Measurements from ENCODE around the gene DBH.

Gene DBH

DNA sequence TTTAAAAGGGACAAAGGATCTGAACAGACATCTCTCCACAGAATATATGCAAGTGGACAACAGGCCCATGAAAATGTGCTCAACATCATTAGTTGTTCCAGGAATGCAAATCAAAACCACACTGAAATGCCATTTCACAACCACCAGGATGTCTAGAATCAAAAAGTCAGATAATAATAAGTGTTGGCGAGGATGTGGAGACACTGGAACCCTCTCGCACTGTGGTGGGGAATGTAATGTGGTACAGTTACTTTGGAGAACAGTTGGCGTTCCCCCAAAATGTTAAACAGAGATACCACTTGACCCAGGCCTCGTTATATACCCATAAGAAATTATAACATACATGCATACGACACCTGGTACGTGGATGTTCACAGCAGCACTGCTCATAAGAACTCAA, 63.4 kb downstream of the DBH start:
- Histone ChIP-seq H3K36me3 (ENCODE audit: insufficient read depth, low read length) (no peaks in the 10 kb centered on the region), H3K9ac (ENCODE audit: low read depth, low read length) (no peak overlapping the region), H3K4me1 (ENCODE audit: insufficient read depth, low read length) (peaks cover 10% of the 10 kb centered on the region), H3K27me3 (ENCODE audit: insufficient read depth, low read length) (no peaks in the 10 kb centered on the region), H3K4me3 (ENCODE audit: low read length) (no peak overlapping the region), H3K9me3 (ENCODE audit: insufficient read depth, low read depth, low read length) (no peaks in the 10 kb centered on the region), H3K27ac (ENCODE audit: low read depth, low read length) (no peak overlapping the region)
- WGBS, result 97% methylated on average over 6 of the region's 6 CpGs

DNA sequence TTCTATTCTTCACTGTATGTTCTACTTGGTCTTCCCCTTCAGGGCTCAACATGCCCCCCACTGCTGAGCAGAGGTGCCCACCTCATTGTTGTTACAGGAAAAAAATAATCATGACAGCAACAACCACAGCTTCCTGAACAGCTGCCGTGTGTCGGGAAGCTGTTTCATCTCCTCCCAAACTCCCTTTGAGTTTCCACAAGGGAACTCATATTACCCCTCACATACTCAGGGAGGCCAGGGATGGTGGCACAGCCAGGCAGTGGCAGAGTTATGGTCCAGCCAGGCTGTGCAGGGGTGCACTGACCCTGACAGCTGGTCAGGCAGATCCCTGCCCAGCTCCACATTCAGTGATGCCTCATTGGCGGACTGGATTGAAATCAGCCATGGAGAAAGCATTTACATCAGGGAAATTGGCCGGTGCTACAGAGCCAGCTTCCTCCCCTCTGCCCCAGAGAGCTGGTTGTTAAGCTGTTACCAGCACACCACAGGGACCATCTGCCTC, 64.7 kb downstream of the DBH start:
- 95% methylated on average over 4 of the region's 4 CpGs for WGBS

DNA sequence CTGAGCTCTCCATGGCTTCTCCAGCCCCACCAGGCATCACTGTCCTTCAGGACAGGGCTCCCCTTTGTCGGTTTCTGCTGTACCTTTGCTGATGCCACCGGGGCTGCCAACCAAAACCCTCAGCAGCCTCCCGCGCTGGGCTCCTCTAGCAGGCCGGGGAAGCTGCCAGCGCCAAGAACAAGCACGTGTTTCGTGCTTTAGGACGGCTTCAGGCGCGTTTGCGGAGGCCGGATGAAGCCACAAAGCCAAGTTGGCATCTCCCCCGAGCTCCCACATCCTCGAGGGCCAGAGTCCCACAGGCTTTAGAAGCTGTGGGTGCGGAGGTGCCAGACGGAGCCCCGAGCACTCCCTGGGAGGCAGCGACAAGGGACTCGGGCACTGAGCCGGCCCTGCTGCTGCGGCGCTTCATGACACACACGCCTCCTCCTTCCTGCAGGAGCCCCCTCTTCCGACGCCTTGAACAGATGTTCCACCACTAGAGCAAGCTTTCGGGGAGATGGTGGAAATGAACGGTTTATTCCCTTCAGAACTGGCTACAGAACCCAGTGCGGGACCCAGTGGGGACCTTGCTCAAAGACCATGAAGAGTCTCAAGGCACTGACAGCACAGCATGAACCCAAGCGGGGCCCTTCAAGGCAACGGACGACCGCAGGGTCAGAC, 65.3 kb downstream of the DBH start:
- Histone ChIP-seq H3K9ac (ENCODE audit: low read depth, low read length) (no peak overlapping the region), H3K4me1 (ENCODE audit: insufficient read depth, low read length) (peaks cover 10% of the 10 kb centered on the region), H3K9me3 (ENCODE audit: insufficient read depth, low read depth, low read length) (no peaks in the 10 kb centered on the region), H3K27ac (ENCODE audit: low read depth, low read length) (no peak overlapping the region), H3K27me3 (ENCODE audit: insufficient read depth, low read length) (no peaks in the 10 kb centered on the region), H3K4me3 (ENCODE audit: low read length) (no peak overlapping the region), H3K36me3 (ENCODE audit: insufficient read depth, low read length) (no peaks in the 10 kb centered on the region)
- 94% methylated on average over 33 of the region's 33 CpGs for WGBS

More for the DNA sequence above, 64.7 kb downstream of the DBH start:
- H3K9me3 ChIP-seq (ENCODE audit: insufficient read depth, low read depth, low read length), result no peaks in the 10 kb centered on the region
- no peaks in the 10 kb centered on the region for H3K27me3 ChIP-seq (ENCODE audit: insufficient read depth, low read length)
- H3K27ac ChIP-seq (ENCODE audit: low read depth, low read length), result no peak overlapping the region
- no peak overlapping the region for H3K4me3 ChIP-seq (ENCODE audit: low read length)
- peaks cover 10% of the 10 kb centered on the region for H3K4me1 ChIP-seq (ENCODE audit: insufficient read depth, low read length)
- no peaks in the 10 kb centered on the region for H3K36me3 ChIP-seq (ENCODE audit: insufficient read depth, low read length)
- no peak overlapping the region for H3K9ac ChIP-seq (ENCODE audit: low read depth, low read length)

DNA sequence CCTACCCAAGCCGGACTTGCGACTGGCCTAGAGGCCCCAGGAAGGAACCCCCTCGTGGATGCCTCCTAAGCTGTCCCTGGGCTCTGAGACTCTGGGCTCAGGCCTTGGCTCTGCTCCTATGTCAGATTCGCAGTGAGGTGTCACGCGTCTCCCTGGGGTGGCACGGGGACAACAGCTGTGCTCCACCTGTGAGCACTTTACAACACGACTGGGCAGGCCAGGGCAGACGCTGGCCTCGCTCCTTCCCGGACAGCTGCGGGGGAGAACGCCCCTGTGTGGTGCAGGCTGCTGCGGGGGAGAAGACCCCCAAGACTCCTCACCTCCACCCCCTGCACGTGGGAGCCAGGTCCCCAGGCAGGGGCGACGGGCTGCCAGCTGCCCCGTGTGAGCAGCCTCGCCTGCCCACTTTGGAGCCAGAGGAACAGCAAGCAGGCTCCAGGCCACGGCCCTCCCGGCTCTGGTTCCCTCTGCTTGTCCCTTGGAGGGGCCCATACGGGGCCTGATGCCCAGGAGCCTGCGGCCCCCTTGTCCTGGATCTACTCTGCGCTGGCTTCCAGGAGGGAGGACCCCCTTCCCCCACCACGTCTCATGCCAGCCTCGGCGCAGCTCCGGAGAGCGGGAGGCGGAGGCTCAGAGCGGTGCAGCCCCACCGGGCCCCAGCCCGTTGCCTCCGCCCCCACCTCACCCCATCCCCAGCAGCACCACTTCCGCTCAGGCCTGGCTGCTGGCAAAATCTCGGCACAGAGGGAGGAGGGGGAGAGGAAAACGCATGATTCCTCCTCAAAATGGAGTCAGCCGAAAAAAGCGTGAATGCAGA, 66.0 kb downstream of the DBH start:
- no peak overlapping the region for H3K4me3 ChIP-seq (ENCODE audit: low read length)
- no peaks in the 10 kb centered on the region for H3K36me3 ChIP-seq (ENCODE audit: insufficient read depth, low read length)
- H3K9ac ChIP-seq (ENCODE audit: low read depth, low read length), result peak overlapping the region; percentile 14; the same call in 1 of the 2 replicates
- 73% methylated on average over 33 of the region's 39 CpGs for WGBS
- no peak overlapping the region for H3K27ac ChIP-seq (ENCODE audit: low read depth, low read length)
- H3K27me3 ChIP-seq (ENCODE audit: insufficient read depth, low read length), result no peaks in the 10 kb centered on the region
- no peaks in the 10 kb centered on the region for H3K9me3 ChIP-seq (ENCODE audit: insufficient read depth, low read depth, low read length)
- H3K4me1 ChIP-seq (ENCODE audit: insufficient read depth, low read length), result peaks cover 10% of the 10 kb centered on the region

DNA sequence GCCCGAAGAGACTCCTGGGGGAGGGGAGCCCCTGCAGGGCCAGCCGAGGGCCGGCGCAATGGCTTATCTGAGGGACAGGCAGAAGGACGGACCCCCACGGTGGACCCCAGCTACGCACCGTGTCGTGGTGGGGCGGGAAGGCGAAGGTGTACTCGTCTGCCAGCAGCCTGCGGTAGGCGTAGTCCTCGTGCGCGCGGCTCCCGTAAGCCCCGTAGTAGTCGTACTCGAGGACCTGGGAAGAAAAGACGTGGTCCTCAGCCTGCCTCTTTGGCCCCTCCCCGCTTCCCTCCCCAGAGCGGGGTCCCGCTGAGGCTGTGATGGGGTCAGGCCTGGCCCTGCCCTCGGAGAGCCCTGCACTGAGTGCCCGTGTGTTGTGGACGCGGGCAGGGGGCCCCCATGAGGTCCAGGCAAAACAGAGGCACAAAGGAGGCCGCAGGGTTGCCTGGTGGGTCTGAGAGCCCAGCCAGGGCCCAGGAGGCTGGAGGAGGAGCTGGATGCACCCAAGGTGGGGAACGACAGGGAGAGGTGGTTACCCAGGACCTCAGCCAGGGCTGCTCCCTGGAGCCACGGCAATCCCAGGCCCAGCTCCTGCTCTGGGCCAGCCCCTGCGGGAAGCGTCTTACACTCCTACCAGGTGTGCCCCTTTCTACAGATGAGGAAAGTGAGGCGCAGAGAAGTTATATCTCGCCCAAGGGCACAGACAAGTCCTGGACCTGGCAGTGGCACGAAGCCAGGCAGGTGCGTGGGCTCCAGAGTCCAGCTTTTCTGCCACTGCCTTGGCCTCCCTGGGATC, 66.8 kb downstream of the DBH start:
- WGBS, result 70% methylated on average over 39 of the region's 39 CpGs
- H3K9ac ChIP-seq (ENCODE audit: low read depth, low read length), result peak overlapping the region; percentile 14; the same call in 1 of the 2 replicates
- no peaks in the 10 kb centered on the region for H3K36me3 ChIP-seq (ENCODE audit: insufficient read depth, low read length)
- no peak overlapping the region for H3K4me3 ChIP-seq (ENCODE audit: low read length)
- H3K4me1 ChIP-seq (ENCODE audit: insufficient read depth, low read length), result peaks cover 10% of the 10 kb centered on the region
- no peak overlapping the region for H3K27ac ChIP-seq (ENCODE audit: low read depth, low read length)
- no peaks in the 10 kb centered on the region for H3K9me3 ChIP-seq (ENCODE audit: insufficient read depth, low read depth, low read length)
- H3K27me3 ChIP-seq (ENCODE audit: insufficient read depth, low read length), result no peaks in the 10 kb centered on the region

DNA sequence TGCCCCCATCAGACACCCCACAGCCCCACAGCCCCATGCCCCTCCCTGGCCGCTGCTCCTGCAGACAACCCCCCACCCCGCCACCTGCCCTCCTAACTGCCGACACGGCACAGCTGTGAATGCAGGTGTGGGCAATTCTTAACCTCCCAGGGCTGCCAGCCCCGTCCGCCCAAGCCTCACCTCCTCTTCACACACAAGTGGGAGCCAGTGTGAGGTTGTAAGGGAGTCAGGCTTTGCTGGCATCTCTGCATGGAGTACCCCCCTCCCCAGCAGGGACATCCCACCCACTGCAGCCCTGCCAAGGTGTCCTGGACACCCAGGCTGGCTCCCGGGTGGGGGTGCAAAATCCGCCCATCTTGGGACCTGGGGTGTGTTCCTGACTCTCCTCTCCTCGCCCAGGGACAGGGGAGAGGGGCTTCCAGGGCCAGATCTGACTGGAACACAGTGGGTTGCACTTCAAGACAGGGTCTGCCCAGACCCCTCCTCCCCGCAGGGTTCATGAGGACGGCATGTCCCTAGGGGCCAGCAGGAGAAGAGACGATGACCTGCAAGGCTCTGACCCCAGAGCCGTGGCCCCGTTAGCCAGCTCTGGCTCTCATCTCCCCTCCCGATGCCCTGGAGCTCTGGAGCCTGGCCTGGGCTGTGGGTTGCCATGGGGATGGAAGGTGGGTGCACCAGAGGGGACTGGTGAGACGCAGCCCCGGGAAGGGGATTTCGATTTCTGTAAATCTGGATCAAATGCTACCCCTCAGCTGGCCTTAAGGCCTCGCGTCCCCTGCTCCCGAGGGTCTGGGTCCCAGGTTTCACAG, 67.6 kb downstream of the DBH start:
- Histone ChIP-seq H3K4me3 (ENCODE audit: low read length) (no peak overlapping the region), H3K9me3 (ENCODE audit: insufficient read depth, low read depth, low read length) (no peaks in the 10 kb centered on the region), H3K27me3 (ENCODE audit: insufficient read depth, low read length) (no peaks in the 10 kb centered on the region), H3K27ac (ENCODE audit: low read depth, low read length) (no peak overlapping the region), H3K9ac (ENCODE audit: low read depth, low read length) (no peak overlapping the region), H3K4me1 (ENCODE audit: insufficient read depth, low read length) (peaks cover 10% of the 10 kb centered on the region), H3K36me3 (ENCODE audit: insufficient read depth, low read length) (no peaks in the 10 kb centered on the region)
- 86% methylated on average over 20 of the region's 21 CpGs for WGBS

GRCh38 chr9:133704711-133705181, 68.6 kb downstream of the DBH start:
- WGBS, result 89% methylated on average over 23 of the region's 23 CpGs
- no peak overlapping the region for H3K4me3 ChIP-seq (ENCODE audit: low read length)
- H3K4me1 ChIP-seq (ENCODE audit: insufficient read depth, low read length), result peaks cover 10% of the 10 kb centered on the region
- no peak overlapping the region for H3K27ac ChIP-seq (ENCODE audit: low read depth, low read length)
- H3K9me3 ChIP-seq (ENCODE audit: insufficient read depth, low read depth, low read length), result no peaks in the 10 kb centered on the region
- no peaks in the 10 kb centered on the region for H3K36me3 ChIP-seq (ENCODE audit: insufficient read depth, low read length)
- no peaks in the 10 kb centered on the region for H3K27me3 ChIP-seq (ENCODE audit: insufficient read depth, low read length)
- no peak overlapping the region for H3K9ac ChIP-seq (ENCODE audit: low read depth, low read length)

DNA sequence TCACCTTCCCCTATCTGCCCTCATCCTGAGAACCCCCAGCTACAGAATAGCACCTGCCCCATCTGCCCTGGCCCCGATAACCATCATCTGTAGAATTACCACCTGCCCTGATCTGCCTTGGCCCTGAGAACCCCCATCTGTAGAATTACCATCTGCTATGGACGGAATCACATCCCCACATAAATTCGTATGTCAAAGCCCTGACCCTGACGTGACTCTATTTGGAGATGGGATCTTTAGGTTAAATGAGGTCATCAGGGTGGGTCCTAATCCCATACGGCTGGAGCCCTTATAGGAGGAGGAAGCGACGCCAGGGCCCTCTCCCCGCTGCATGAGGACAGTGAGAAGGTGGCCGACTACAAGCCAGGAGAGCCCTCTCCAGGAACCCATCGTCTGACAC, 69.4 kb downstream of the DBH start:
- H3K4me3 ChIP-seq (ENCODE audit: low read length), result no peak overlapping the region
- H3K9ac ChIP-seq (ENCODE audit: low read depth, low read length), result no peak overlapping the region
- peaks cover 10% of the 10 kb centered on the region for H3K4me1 ChIP-seq (ENCODE audit: insufficient read depth, low read length)
- WGBS, result 83% methylated on average over 10 of the region's 10 CpGs
- H3K9me3 ChIP-seq (ENCODE audit: insufficient read depth, low read depth, low read length), result no peaks in the 10 kb centered on the region
- no peaks in the 10 kb centered on the region for H3K36me3 ChIP-seq (ENCODE audit: insufficient read depth, low read length)
- H3K27me3 ChIP-seq (ENCODE audit: insufficient read depth, low read length), result no peaks in the 10 kb centered on the region
- no peak overlapping the region for H3K27ac ChIP-seq (ENCODE audit: low read depth, low read length)

GRCh38 chr9:133706307-133707050, 70.3 kb downstream of the DBH start:
- H3K27ac ChIP-seq (ENCODE audit: low read depth, low read length), result no peak overlapping the region
- no peaks in the 10 kb centered on the region for H3K27me3 ChIP-seq (ENCODE audit: insufficient read depth, low read length)
- H3K9ac ChIP-seq (ENCODE audit: low read depth, low read length), result no peak overlapping the region
- 85% methylated on average over 11 of the region's 12 CpGs for WGBS
- no peaks in the 10 kb centered on the region for H3K36me3 ChIP-seq (ENCODE audit: insufficient read depth, low read length)
- H3K4me1 ChIP-seq (ENCODE audit: insufficient read depth, low read length), result peaks cover 10% of the 10 kb centered on the region
- H3K4me3 ChIP-seq (ENCODE audit: low read length), result no peak overlapping the region
- no peaks in the 10 kb centered on the region for H3K9me3 ChIP-seq (ENCODE audit: insufficient read depth, low read depth, low read length)

Measured in HUES64 (cell line).